Globus pallidus (tissue), 1 donor: ENCODE measurements around the gene ARMC9.
"Not testable (repeated sequence)": the region's sequence is repeated elsewhere in the genome, so short reads cannot be mapped to it uniquely, and the experiment has no call there.

Experiments
- DNase-seq: peaks from one replicate; pipeline ENCODE4 v3.0.0-alpha.2; 2015; ENCODE audit warnings: low spot score

ARMC9 gene, protein sequence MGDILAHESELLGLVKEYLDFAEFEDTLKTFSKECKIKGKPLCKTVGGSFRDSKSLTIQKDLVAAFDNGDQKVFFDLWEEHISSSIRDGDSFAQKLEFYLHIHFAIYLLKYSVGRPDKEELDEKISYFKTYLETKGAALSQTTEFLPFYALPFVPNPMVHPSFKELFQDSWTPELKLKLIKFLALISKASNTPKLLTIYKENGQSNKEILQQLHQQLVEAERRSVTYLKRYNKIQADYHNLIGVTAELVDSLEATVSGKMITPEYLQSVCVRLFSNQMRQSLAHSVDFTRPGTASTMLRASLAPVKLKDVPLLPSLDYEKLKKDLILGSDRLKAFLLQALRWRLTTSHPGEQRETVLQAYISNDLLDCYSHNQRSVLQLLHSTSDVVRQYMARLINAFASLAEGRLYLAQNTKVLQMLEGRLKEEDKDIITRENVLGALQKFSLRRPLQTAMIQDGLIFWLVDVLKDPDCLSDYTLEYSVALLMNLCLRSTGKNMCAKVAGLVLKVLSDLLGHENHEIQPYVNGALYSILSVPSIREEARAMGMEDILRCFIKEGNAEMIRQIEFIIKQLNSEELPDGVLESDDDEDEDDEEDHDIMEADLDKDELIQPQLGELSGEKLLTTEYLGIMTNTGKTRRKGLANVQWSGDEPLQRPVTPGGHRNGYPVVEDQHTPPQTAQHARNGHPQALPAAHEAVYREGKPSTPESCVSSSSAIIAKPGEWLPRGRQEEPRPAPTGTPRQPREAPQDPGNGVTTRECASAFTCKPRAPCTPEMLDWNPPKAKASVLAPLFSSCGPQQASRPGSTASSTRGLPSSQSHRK

GRCh38 chr2:231198291-231199173 lies at the start of gene ARMC9:
ARMC9 (plus strand) TSS chr2:231198631; CDS start chr2:231206239, 7,608 bp downstream.
- DNase-seq = peak; percentile 61

DNA sequence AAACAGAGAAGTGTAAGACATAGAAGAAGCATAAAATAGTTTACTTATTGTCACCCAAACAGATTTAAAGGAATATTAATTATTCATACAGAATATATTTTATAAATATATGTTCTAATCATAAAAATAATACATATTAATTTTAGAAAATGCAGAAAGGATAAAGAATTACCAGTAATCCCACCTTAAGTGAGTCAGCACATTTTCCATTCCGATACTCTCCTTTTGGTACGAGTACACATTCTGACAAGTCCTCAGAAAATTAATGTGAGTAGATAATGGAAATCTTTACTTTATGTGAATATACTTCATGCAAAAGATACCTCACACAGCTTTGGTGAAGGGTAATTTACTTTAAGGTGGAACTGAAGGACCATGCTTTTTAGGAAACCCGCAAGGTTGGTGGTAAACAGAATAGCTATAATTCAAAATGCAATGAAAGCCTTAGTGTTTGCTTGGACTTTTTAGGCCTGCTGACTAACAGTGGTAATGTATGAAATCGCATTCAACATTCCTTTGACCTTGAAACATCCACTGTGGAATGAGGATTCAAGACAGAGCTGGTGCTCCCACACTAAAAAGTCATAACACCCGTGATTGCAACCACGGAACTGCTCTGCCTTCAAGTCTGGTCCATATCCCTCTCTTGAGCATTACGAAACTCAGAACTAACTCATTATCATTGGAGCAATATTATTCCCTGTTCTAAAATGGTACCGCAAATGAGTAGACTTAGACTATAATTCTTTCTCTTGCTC lies 45.5 kb upstream of the ARMC9 start:
- no peak for DNase-seq

- DNase-seq = no peak
Observed at GRCh38 chr2:231159306-231159705, 39.1 kb upstream of the ARMC9 start.

- no peak for DNase-seq
Observed at GRCh38 chr2:231160701-231161100, 37.7 kb upstream of the ARMC9 start.

DNA sequence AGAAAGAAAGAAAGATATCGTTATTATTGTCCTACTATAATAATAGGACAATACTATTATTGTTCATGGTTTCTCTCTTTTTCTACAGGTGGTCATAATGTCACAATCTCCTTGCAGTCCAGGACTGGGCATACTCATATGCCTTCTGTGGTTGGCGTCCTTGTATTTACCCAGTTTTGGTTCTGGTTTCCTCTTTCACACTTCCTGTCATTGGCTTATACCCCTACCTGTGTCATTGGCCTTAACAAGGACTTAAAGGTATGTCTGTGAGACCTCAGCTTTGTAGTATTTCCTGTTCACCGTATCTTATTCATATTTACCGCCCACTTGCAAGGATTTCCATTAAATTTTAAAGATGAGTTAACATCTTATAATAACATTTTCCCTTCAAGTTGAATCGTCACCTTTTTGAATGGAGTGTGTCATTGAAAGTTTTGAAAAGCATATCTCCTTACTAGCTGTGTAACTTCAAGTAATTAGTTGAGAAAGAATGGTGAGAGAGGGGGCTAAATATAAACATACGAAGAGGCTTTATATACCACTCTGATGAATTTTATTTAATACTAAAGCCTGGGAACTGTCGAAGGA lies 37.1 kb upstream of the ARMC9 start:
- no peak for DNase-seq

- DNase-seq = no peak
Observed at GRCh38 chr2:231161877-231162329, 36.5 kb upstream of the ARMC9 start.

DNA sequence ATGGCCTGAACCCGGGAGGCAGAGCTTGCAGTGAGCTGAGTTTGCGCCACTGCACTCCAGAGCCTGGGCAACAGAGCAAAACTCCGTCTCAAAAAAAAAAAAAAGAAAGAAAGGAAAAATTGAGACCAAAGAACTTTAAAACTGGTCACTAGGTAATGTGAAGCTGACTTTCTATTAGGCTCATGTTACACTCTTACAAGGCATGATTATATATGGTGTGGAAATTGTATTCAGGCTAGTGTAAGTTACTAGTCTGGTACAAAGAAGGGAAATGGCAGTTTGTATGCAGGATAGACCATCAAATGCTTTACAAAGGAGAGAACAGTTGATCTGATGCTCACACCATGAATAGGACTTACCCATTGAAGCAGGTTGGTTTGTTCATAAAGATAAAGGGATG lies 35.4 kb upstream of the ARMC9 start:
- DNase-seq = no peak

- DNase-seq = no peak
Observed at GRCh38 chr2:231163414-231164095, 34.9 kb upstream of the ARMC9 start.

DNA sequence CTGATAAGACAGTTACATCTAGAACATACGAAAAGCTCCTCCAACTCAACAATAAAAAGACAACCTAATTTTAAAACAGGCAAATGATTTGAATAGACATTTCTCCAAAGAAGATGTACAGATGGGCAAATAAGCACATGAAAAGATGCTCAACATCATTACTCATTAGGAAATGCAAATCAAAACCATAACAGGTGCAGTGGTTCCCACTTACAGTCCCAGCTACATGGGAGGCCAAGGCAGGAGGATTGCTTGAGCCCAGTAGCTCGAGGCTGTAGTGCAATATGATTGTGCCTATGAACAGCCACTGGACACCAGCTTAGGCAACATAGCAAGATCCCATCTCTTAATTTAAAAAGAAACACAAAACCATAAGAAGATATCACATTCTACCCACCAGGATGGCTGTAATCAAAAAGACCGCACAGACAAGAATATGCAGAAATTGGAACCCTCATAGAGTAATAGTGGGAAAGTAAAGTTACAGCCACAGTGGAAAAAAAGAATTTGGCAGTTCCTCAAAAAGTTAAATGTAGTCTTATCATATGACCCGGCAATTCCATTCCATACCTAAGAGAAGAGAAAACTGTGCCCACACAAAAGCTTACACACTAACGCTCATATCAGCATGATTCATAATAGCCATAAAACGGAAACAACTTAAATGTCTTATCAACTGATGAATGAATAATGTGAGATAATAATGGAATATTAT lies 30.5 kb upstream of the ARMC9 start:
- no peak for DNase-seq

GRCh38 chr2:231168460-231169139 lies 29.8 kb upstream of the ARMC9 start:
- no peak for DNase-seq

DNA sequence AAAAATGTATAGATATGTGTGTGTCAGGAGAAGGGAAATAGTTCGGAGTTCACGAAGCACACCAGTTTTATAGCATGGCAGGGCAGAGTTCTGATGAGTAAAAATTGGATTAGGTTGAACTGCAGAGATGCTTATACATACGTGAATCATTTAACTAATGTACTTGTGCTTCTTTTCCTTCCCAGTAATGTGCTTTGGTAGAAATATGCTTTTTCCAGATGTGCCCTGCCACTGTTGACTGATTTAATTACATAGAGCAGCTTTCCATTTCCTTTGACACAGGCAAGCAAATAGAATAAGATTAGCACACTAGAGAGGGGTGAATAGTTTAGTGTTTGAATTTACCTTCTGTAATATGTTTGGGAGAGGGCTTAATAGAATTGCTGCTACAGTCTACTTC lies 28.9 kb upstream of the ARMC9 start:
- no peak for DNase-seq

GRCh38 chr2:231170055-231170454 lies 28.4 kb upstream of the ARMC9 start:
- no peak for DNase-seq

DNA sequence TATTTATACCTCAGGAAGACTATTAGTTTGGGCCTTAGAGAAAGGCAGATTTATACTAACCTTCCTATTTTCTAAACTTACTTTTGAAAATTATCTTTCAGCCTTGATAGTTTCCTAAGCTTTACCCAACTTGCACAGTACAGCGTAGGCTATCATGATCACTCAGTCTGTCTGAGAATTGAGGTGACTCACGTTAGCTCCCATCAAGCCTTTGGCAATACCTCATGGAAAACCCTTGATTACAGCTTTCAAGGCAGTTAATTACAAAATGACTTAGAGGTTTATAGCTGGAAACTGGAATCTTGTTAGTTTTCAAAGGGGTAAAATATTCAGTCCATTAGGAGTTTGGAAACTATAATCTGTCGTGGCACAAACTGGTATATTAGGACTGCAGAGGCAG lies 26.4 kb upstream of the ARMC9 start:
- no peak for DNase-seq

- DNase-seq = no peak
Observed at GRCh38 chr2:231174211-231174651, 24.2 kb upstream of the ARMC9 start.

GRCh38 chr2:231176066-231176465 lies 22.4 kb upstream of the ARMC9 start:
- DNase-seq = no peak

DNA sequence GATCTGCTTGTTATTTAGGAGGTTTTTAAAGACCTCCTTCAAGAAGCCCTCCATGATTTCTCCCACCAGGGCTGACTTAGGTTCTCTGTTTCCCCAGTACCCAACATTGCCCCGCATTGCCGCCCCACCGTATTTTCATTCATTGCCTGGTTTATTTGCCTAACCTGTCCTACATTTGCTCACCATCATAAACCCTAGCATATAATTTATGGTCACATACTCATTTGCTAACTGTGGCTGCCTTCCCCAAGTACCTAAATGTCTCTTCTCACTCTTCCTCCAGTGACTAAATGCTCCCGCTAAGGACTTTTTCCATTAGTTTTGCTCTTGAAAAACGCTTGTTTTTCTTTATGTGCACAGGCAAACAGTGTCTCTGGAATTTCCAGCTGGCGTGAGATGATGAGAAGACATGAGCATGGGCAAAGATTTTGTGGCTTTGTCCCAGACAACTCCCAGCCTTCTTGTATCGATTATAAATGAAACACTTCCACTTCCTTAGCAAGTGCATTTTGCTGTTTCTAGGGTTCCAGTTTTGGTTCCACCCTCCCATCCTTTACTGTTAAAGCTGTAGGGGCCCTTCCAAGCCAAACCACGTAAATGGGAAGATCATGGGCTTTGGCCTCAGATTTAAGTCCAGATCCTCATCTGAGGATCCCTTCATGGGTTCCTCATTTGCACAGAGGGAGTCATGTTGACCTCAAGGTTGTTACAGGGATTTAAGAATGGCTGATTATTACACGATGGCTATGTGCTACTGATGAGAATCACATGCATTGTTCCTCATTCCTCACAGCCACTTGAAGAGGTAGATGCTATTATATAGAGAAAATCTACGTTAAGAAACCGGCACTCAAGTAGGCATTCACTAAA lies 21.0 kb upstream of the ARMC9 start:
- DNase-seq = no peak

GRCh38 chr2:231178805-231179204 lies 19.6 kb upstream of the ARMC9 start:
- not testable (repeated sequence) for DNase-seq
